HG03196 (cell line): Measurements from ENCODE around the gene KPNA3.
"Not testable (repeated sequence)": the region's sequence is repeated elsewhere in the genome, so short reads cannot be mapped to it uniquely, and the experiment has no call there.

Experiments
- ATAC-seq: cut with Tn5 transposase; IDR thresholded peaks from one replicate; pipeline ENCODE4 v1.9.1; 2021; ENCODE audit not compliant: unreplicated experiment

Gene KPNA3

DNA sequence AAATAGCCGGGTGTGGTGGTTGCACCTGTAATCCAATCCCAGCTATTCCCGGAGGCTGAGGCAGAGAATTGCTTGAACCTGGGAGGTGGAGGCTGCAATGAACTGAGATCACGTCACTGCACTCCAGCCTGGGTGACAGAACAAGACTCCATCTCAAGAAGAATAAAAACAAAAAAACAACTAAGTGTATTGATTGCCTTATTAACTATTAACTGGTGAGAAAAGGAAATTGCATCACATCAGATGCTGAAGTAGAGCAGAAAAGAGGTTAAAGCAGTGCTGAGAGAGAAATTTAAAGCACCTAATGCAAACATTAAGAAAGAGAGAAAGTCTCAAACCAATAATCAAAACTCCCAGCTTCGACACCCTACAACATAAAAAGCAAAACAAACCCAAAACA lies 38.3 kb downstream of the KPNA3 start:
- no peak for ATAC-seq

DNA sequence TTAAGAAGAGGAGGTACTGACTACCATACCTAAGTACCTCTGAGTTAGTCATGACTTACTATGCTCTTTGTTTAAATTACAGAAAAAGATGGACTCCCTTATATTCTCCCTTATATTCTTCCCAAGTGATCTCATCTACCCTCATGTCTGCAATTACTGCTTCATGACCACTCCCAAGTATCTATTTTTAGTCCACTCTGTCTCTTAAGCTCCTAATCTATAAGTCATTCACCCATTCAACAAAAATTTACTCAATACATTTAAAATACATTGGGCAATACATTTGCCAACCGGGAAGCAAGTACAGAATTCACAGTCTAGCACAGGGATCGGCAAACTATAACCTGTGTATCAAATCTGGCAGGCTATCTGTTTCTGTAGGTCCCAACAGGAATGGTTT lies 42.6 kb downstream of the KPNA3 start:
- no peak for ATAC-seq

- no peak for ATAC-seq
Measured at GRCh38 chr13:49746111-49746510, 46.4 kb downstream of the KPNA3 start.

DNA sequence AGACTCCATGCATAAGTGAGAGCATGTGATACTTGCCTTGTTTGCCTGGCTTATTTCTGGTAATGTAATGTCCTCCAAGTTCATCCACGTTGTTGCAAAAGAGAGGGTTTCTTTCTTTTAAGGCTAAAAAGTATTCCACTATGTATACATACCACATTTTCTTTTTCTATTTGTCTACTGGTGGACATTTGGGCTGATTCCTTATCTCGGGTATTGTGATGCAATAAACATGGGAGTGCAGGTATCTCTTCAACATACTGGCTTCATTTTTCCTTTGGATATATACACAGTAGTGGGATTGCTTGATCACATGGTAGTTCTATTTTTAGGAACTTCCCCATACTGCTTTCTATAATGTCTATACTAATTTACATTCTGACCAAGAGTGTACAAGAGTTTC lies 51.6 kb downstream of the KPNA3 start:
- ATAC-seq: no peak

- no peak for ATAC-seq
Measured at GRCh38 chr13:49739498-49740187, 52.8 kb downstream of the KPNA3 start.

DNA sequence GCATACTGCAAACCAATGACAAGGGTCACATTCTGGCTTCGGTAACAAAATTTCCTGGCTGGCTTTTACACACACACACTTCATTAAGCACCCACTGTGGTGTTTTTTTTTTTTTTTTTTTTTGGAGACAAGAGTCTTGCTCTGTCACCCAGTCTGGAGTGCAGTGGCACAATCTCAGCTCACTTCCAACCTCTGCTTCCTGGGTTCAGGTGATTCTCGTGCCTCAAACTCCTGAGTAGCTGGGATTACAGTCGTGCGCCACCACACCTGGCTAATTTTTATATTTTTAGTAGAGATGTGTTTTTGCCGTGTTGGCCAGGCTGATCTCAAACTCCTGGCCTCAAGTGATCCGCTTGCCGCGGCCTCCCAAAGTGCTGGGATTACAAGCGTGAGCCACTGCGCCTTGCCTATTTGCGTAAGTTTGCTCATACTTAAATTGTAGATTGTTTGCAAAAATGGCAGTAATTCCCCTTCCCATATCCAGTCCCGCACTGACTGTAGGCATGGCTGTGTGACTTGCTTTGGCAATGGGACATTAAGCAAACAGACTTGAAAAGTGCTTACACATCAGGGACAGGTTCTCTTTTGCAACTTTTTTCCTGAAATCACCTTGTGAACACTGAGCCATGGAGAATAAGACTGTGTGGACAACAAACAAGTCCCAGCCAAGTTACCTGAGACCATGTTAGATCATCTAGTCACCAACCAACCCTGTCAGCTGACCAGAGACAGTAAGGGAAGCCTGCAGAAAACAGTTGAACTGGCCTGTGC lies 59.1 kb downstream of the KPNA3 start:
- ATAC-seq: no peak

DNA sequence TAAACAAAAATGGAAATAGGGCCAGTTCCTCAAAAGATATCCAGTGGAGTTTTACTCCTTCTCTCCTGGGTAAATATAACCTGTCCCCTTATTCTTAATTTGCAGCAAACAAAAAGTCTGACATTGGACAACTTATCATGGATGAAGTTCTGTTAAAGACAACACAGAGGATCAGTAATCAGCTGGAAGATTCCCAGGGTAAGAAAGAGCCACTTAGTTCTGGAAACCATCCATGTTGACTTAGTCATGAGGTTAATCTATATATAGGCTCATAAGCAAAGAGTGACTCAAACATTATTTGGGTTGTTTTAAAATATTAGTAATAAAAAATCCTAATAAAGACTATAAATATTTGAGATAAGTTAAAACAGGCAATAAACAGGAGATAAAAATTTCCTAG lies 60.7 kb downstream of the KPNA3 start:
- ATAC-seq: no peak

GRCh38 chr13:49716615-49717014 lies 75.9 kb downstream of the KPNA3 start:
- no peak for ATAC-seq

DNA sequence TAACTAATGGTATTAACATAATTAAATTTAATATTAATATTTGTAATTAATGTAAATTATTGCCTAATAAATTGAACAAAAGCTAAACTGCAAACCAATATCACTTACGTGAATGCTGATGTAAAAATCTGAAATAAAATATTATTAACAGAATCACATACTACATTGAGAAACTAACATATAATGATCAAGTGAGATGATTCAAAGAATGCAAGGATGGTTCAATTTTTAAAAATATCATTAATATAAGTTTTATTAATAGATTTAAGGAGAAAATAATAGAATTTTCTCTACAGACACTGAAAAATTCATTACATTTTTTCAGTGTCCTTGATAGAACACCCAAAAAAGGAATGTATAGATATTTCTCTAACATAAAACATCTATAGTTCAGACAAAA lies 77.7 kb downstream of the KPNA3 start:
- ATAC-seq: no peak

- no peak for ATAC-seq
Measured at GRCh38 chr13:49711218-49711863, 81.1 kb downstream of the KPNA3 start.

- ATAC-seq: not testable (repeated sequence)
Measured at GRCh38 chr13:49704264-49704663, 88.2 kb downstream of the KPNA3 start.

GRCh38 chr13:49701491-49701890 lies 91.0 kb downstream of the KPNA3 start:
- ATAC-seq: no peak

DNA sequence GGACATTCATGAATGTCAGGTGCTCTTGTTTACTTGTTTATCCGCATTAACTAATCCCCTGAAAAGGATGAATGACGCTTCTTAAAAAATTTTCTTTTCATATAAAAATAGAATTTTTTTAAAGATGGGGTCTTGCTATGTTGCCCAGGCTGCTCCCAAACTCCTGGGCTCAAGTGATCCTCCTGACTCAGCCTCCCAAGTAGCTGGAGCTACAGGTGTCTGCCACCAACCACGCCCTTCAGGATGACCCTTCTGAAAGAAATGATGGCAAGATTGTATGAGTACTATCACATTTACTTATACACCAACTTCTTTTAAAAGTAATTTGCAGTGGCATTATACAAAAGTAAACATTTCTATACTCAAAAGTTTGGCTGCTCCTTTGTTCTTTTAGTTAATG lies 95.0 kb downstream of the KPNA3 start:
- ATAC-seq: no peak

GRCh38 chr13:49694446-49694845 lies 98.0 kb downstream of the KPNA3 start:
- ATAC-seq: no peak

DNA sequence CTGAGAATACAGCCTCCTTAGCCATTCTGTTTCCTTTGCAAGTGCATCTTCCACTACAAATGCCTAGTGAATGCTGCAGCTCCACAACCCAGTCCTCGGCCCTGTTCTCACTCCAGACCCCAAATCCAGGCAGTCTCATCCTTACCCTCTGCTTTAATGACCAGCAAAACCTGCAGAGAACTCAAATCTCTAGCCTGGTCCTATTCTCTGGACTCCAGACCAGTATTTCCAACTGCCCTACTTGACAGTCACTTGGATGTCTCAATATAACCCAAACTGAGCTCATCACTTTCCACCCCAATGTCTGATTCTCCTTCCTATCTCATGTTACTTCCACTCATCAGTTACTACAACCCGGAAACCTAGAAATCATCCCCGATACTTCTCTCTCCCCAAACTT lies 98.6 kb downstream of the KPNA3 start:
- no peak for ATAC-seq

DNA sequence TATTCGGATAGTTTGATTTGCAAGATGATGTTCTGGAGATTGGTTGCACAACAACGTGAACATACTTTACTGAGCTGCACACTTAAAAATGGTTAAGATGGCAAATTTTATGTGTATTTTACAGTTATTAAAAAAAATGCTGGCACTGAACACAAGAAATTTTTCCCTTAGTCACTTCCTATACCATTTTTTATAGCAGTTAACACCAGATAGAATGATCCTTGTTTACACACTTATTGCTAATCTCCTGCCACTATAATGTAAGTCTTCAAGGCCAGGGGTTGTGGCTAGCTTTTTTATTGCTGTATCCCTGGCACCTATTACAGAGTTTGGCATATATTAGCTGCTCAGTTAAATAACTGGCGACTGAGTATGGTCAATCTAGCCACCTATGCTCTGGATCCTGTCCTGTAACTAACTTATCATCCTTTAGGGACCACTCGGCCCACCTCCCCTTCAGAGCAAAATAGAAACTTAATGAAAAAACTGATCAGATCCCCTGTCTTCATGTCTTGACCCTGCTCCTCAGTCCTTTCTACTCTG lies 99.2 kb downstream of the KPNA3 start:
- no peak for ATAC-seq

DNA sequence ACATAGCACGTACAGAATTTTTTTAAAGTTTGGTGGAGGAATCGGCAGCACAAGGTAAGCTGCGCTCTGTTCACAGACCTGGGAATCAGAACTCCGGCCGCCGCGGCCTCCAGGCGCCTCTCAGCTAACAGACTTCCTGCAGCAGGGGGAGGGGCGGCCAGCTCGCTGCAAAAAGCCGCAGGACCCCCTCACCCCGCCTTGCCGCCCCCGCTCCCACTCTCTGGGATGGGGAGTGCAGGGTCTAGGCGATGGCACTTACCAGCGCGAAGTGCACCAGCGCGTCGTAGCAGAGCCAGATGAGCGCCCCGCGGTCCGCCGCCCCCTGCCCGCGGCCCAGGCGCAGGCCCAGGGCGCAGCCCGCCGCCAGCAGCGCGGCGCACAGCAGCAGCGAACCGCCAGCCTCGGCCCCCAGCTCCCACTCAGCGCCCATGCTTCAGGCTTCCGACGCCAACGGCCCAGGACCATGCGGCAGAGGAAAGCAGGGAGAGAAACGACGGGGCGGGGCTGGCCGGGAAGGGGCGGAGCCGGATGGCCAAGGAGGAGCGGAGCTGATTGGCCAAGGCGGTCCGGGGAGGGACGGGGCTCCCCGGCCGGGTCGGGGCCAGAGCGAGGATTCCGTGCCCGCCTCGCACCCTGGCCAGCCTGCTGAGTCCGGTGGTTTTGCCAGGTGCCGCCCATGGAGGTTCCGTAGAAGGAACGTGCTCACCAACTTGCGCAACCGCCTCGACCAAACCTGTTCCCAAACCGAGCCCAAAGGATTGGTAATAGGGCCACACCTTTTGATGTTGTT lies 101.3 kb downstream of the KPNA3 start, which contains the start of gene EBPL:
Gene EBPL (minus strand): TSS at position 492 of the 790 bp plus-strand sequence. CDS start 62 bp downstream, at position 430.
- peak; percentile 96 for ATAC-seq

DNA sequence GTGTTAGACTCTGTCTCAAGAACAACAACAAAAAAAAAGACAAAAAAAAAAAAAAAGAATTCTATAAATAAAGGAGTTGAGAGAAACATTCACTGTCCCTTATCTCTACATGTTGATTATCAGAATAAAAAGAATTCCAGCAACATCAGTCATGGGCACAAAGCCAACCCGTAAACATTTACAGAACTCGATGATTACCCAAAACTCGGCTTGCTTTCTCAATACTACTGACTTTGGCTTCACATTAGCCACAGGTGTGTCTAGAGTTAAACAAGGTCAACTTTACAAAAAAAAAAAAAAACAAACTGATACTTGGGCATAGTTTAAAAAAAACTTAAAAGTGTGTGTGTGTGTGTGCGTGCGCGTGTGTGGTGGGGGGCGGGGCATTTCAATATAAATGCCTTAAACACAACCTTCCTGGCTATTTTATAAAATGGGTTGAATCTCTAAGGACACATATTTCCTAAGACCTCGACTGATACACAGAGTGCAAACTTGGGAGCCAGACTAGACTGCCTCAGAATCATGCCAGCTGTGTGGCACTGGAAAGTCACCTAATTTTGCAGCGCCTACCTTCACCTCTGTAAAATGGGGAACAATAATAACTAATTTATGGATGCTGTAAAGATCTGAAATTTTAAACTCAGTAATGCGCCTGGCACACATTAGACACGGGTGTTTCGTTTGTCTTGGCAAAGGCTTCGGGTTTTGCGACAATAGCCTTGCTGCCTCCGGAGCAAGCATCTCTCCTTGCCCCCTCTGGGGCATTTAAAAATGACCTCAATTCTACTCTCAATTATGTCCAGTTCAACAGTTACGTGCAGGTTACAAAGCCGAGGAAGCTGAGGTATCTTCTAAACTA lies 102.1 kb downstream of the KPNA3 start:
- ATAC-seq: peak; percentile 16

DNA sequence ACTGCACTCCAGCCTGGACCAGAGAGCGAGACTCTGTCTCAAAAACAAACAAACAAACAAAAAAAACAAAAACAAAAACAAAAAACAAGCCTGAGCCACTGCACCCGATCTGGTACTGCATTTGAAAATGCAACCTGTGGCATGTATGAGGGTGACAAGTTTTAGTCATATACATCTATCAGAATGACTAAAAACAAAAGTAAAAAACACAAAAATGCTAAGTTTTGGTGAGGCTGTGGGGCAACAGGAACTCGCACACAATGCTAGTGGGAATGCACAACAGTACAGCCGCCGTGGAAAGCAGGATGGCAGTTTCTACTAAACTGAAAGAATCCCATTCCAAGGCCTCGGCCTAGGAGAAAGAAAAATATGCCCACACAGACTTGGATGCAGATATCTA lies 109.0 kb downstream of the KPNA3 start:
- no peak for ATAC-seq

- no peak for ATAC-seq
Measured at GRCh38 chr13:49681842-49682435, 110.5 kb downstream of the KPNA3 start.
